Tibial nerve (tissue), 4 donors: ENCODE data around the gene SYT8. TPM values are rescaled to one million over a fixed set of nuclear protein-coding genes. Genes with fewer than 3 reads are reported as not detected.
"Not testable (repeated sequence)": the region's sequence is repeated elsewhere in the genome, so short reads cannot be mapped to it uniquely, and the experiment has no call there.

ENCODE experiments used
- DNase-seq, 2 donors: peaks; one replicate each; pipeline ENCODE4 v3.0.0-alpha.2; 2019; ENCODE audit warnings: low spot score in 2 of 2
- H3K27ac ChIP-seq, 4 donors: fragments of 200-600 bp; sonication (generic) in 3 of 4; one replicate each; pipeline ENCODE4 v1.5.1; 2017 to 2019; ENCODE audit warnings: mild to moderate bottlenecking in 1 of 4
- H3K27me3 ChIP-seq, 2 donors: fragments of 200-600 bp; sonication (generic) in 1 of 2; one replicate each; pipeline versions ENCODE4 v1.5.1 to v1.6.0; 2017 to 2019
- H3K36me3 ChIP-seq, 3 donors: fragments of 200-600 bp; sonication (generic); one replicate each; pipeline ENCODE4 v1.5.1; 2018 to 2019
- H3K4me1 ChIP-seq, 4 donors: fragments of 200-600 bp; sonication (generic) in 3 of 4; one replicate each; pipeline ENCODE4 v1.5.1; 2017 to 2019
- H3K4me3 ChIP-seq, 4 donors: fragments of 200-600 bp; sonication (generic) in 3 of 4; one replicate each; pipeline ENCODE4 v1.5.1; 2017 to 2019; ENCODE audit warnings: mild to moderate bottlenecking in 1 of 4, moderate library complexity in 1 of 4
- H3K9me3 ChIP-seq, 4 donors: fragments of 200-600 bp; sonication (generic) in 3 of 4; one replicate each; pipeline ENCODE4 v1.5.1; 2017 to 2019
- CTCF ChIP-seq, 5 experiments: fragments of 200-600 bp in 3 of 5; fragments of 450-650 bp in 2 of 5; sonication (generic) in 3 of 5; IDR thresholded peaks; one replicate each; pipeline ENCODE4 v1.5.1; 2016 to 2019; ENCODE audit warnings: antibody characterized with exemption in 5 of 5, mild to moderate bottlenecking in 3 of 5, moderate library complexity in 2 of 5
- EP300 ChIP-seq, 2 donors: sonication (generic); formaldehyde crosslinking; IDR thresholded peaks; one replicate each; pipeline ENCODE4 v1.6.1; 2017; ENCODE audit warnings: antibody characterized with exemption in 2 of 2, mild to moderate bottlenecking in 1 of 2
- POLR2A ChIP-seq, 2 donors: fragments of 450-650 bp; IDR thresholded peaks; one replicate each; pipeline ENCODE4 v1.6.1; 2017; ENCODE audit warnings: antibody characterized with exemption in 2 of 2, mild to moderate bottlenecking in 2 of 2, moderate library complexity in 2 of 2
- WGBS, 2 donors: methylation state at CpG; one replicate each; pipeline ENCODE4 v1.1.5; 2018; 5-methylcytosine and 5-hydroxymethylcytosine counted together
- total RNA-seq, 4 donors: library from RNA; depleted of rRNA; stranded (reverse); fragments of >200 nt; gene quantifications; one replicate each; pipeline ENCODE4 v1.1.0, GENCODE V29; 2016

Gene SYT8
- total RNA-seq, 4 donors from 2014 or later = 0.39 to 4.2 (median 1.0) TPM; not detected in 1

DNA sequence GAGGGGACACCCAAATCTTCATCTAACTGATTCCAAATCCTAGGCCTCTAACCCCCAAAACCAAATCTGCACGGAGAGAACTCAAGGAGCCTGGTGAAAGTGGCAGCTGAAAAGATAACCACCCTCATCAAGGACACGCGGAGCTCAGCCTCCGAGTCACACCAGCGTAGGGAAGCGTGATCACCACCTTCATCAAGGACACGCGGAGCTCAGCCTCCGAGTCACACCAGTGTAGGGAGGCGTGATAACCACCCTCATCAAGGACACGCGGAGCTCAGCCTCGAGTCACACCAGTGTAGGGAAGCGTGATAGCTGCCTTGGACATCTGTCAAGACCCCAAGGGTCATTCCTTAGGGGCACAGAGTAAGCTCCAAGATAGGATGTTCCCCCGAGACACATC is 29.3 kb upstream of the SYT8 start:
- Histone ChIP-seq H3K4me3 (no peak overlapping the region), H3K27me3 (no peaks in the 10 kb centered on the region), H3K9me3 (no peaks in the 10 kb centered on the region), H3K27ac (no peak overlapping the region), H3K4me1 (no peaks in the 10 kb centered on the region), H3K36me3 (no peaks in the 10 kb centered on the region)
- 88 to 89% methylated on average over 15 of the region's 15 CpGs for WGBS, 2 donors
- TF ChIP-seq EP300 (IDR thresholded peaks at IDR 0.05) (no peak), POLR2A (IDR thresholded peaks at IDR 0.05) (no peak)
- no peak for DNase-seq

DNA sequence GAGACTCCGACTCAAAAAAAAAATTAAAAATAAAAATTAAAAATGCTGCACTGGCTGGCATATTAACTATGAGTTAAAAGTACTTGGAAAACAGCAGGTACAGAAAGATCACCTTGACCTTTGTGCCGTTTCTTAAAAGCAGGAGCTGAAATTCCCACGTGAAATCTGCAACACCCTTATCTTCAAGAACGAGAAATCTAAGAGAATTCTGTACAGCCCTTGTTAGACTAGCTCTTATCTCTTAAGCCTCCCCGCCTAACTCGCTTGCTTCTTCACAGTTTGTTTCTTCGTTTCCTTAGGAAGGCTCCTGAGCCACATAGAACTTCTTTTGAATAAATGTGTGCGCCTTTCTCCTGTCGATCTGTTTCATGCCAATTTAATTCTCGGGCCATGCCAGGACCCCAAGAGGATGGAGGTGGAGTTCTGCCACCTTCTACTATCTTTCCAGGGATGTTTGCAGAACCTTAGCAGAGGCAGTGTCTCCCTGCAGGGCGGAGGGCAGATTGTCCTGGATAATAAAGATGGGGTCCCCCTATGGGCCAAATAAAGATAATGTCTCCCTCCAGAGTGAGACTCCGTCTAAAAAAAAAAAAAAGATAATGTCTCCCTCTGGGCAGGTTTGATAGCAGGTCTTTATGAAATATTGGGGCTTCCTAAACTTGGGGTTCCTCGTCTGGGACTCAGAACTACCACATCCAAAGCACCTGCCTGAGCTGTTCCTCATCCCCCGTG is 27.4 kb upstream of the SYT8 start:
- 75 to 77% methylated on average over 14 of the region's 14 CpGs for WGBS, 2 donors
- no peak for TF ChIP-seq CTCF (IDR thresholded peaks at IDR 0.05)
- no peak for TF ChIP-seq POLR2A (IDR thresholded peaks at IDR 0.05)
- no peak for TF ChIP-seq EP300 (IDR thresholded peaks at IDR 0.05)
- Histone ChIP-seq H3K9me3 (no peaks in the 10 kb centered on the region), H3K36me3 (no peaks in the 10 kb centered on the region), H3K27me3 (no peaks in the 10 kb centered on the region), H3K4me3 (no peak overlapping the region), H3K4me1 (no peaks in the 10 kb centered on the region), H3K27ac (no peak overlapping the region)
- DNase-seq = no peak

DNA sequence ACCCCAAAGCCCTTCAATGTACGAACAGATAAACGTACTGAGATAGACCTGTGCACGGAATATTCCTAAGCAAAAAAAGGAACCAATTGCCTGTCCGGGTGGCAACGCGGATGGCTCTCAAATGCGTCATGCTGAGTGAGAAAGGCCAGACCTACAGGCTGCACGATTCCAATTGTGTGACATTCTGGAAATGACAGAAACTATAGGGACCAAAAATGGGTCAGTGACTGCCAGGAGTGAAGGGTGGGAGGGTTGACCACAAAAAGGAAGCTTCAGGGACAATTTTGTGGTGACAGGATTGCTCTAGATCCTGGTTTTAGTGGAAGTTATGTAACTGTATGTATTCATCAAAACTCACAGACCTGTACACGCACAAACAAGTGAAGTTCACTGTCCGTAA is 24.0 kb upstream of the SYT8 start:
- H3K27ac ChIP-seq = no peak overlapping the region
- no peak overlapping the region for H3K4me3 ChIP-seq
- H3K9me3 ChIP-seq = no peaks in the 10 kb centered on the region
- 68 to 70% methylated on average over 10 of the region's 10 CpGs for WGBS, 2 donors
- no peaks in the 10 kb centered on the region for H3K27me3 ChIP-seq
- no peaks in the 10 kb centered on the region for H3K4me1 ChIP-seq
- no peaks in the 10 kb centered on the region for H3K36me3 ChIP-seq
- no peak for DNase-seq
- TF ChIP-seq EP300 (IDR thresholded peaks at IDR 0.05) (no peak), CTCF (IDR thresholded peaks at IDR 0.05) (no peak), POLR2A (IDR thresholded peaks at IDR 0.05) (no peak)

DNA sequence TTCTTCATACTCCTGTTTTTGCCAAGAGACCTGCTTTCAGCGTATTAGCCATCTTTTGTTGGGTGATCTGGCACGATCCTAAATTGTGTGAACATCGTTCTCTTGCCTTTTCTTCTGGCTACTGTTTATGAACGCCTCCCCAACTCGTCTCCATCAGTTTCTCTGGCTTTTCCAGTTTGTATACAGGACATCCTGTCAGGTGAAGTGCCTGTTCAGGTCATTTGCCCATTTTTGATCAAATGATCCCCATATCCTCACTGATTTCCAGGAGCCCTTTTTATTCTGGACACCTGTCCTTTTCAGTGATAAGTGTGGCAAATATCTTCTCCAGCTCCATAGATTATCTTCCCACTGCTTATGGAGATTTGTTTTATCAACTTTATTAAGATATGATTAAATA is 22.5 kb upstream of the SYT8 start:
- DNase-seq = no peak
- Histone ChIP-seq H3K4me1 (no peaks in the 10 kb centered on the region), H3K27me3 (no peaks in the 10 kb centered on the region), H3K9me3 (no peaks in the 10 kb centered on the region), H3K36me3 (no peaks in the 10 kb centered on the region), H3K27ac (no peak overlapping the region), H3K4me3 (no peak overlapping the region)
- no peak for TF ChIP-seq CTCF (IDR thresholded peaks at IDR 0.05)
- TF ChIP-seq POLR2A (IDR thresholded peaks at IDR 0.05) = no peak
- no peak for TF ChIP-seq EP300 (IDR thresholded peaks at IDR 0.05)
- WGBS, 2 donors = 93% methylated on average over 5 of the region's 5 CpGs

GRCh38 chr11:1812801-1813200 is 22.0 kb upstream of the SYT8 start:
- WGBS, 2 donors = 92 to 95% methylated on average over 15 of the region's 15 CpGs
- DNase-seq = no peak
- no peaks in the 10 kb centered on the region for H3K27me3 ChIP-seq
- TF ChIP-seq CTCF (IDR thresholded peaks at IDR 0.05) (no peak), POLR2A (IDR thresholded peaks at IDR 0.05) (no peak), EP300 (IDR thresholded peaks at IDR 0.05) (no peak)
- no peaks in the 10 kb centered on the region for H3K36me3 ChIP-seq
- no peak overlapping the region for H3K27ac ChIP-seq
- no peaks in the 10 kb centered on the region for H3K4me1 ChIP-seq
- no peak overlapping the region for H3K4me3 ChIP-seq
- H3K9me3 ChIP-seq = peaks cover 0 to 3% (median 0%) of the 10 kb centered on the region in 4 donors

DNA sequence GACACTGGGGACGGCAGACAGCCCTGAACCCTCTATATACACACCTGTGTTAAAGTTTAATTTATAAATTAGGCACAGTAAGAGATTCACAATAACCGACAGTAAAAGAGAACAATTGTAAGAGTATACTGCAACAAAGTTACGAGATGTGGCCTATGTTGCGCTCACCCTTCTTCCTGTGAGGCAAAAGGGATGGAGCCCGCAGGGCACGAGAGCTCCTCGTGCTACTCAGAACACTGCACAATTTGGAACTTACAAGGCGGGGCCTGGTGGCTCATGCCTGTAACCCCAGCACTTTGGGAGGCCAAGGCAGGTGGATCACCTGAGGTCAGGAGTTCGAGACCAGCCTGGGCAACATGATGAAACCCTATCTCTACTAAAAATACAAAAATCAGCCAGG is 21.4 kb upstream of the SYT8 start:
- 83 to 93% methylated on average over 9 of the region's 9 CpGs for WGBS, 2 donors

More for the DNA sequence above, 21.4 kb upstream of the SYT8 start:
- not testable (repeated sequence) for DNase-seq, H3K27me3 ChIP-seq, H3K27ac ChIP-seq, H3K9me3 ChIP-seq, H3K36me3 ChIP-seq, H3K4me3 ChIP-seq, H3K4me1 ChIP-seq
